Measurements from ENCODE around the gene UNC13D. TPM values are rescaled to one million over a fixed set of nuclear protein-coding genes. Genes with fewer than 3 reads are reported as not detected.

Gene UNC13D
- polyA plus RNA-seq, 3 donors: 28.4 to 111 (median 53.3) TPM

DNA sequence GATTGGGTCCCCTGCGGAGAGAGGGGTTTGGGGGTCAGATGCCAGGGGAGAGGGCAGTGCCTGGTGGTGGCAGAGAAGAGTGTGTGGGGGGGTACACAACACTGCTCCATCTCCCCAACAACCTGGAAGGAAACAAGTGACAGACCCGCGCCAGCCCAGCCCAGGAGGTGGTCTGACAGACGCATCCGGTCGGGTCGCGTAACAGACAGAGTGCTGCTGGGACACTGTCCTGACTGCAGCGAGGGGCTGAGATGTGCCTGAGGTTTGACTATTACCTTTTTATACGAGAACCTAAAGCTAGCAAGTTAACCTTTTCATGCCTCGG, 16.2 kb downstream of the UNC13D start:
- peaks cover 18% of the 10 kb centered on the region for H3K4me1 Mint-ChIP-seq
- DNase-seq: no peak
- H3K4me1 ChIP-seq (ENCODE audit: control insufficient read depth in 1 of 2, insufficient read depth in 2 of 2, low read length in 2 of 2): peaks cover 10 to 16% of the 10 kb centered on the region in 2 donors
- peak overlapping the region in 3 of 7 donors; percentile 27 to 77 (median 32) for H3K27ac Mint-ChIP-seq
- no peaks in the 10 kb centered on the region for H3K27me3 Mint-ChIP-seq (ENCODE audit: low read depth in 3 of 3)
- WGBS (ENCODE audit: insufficient coverage): 56% methylated on average over 8 of the region's 11 CpGs
- H2AFZ ChIP-seq (ENCODE audit: insufficient read depth, low read depth, low read length, poor library complexity, severe bottlenecking): no peak overlapping the region
- H3K36me3 ChIP-seq (replicated peaks in 1 of 2; ENCODE audit: control insufficient read depth in 1 of 2, insufficient read depth in 2 of 2, low read length in 2 of 2): peaks cover 51 to 85% of the 10 kb centered on the region in 2 donors
- TF ChIP-seq, protein P1, sequence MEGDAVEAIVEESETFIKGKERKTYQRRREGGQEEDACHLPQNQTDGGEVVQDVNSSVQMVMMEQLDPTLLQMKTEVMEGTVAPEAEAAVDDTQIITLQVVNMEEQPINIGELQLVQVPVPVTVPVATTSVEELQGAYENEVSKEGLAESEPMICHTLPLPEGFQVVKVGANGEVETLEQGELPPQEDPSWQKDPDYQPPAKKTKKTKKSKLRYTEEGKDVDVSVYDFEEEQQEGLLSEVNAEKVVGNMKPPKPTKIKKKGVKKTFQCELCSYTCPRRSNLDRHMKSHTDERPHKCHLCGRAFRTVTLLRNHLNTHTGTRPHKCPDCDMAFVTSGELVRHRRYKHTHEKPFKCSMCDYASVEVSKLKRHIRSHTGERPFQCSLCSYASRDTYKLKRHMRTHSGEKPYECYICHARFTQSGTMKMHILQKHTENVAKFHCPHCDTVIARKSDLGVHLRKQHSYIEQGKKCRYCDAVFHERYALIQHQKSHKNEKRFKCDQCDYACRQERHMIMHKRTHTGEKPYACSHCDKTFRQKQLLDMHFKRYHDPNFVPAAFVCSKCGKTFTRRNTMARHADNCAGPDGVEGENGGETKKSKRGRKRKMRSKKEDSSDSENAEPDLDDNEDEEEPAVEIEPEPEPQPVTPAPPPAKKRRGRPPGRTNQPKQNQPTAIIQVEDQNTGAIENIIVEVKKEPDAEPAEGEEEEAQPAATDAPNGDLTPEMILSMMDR (IDR thresholded peaks at IDR 0.05): no peak
- peaks cover 42 to 68% of the 10 kb centered on the region in 2 donors for H3K36me3 Mint-ChIP-seq
- intact Hi-C loops (cut with micrococcal nuclease): loop anchor here in 1 of 2 donors (5.0 kb wide), 1 partner anchor 36 kb away; no protein-coding TSS in a partner anchor
- no peak overlapping the region for H3K27ac ChIP-seq (ENCODE audit: low read depth in 1 of 2, low read length in 2 of 2)
- H3K9me3 ChIP-seq (replicated peaks in 1 of 2; ENCODE audit: control insufficient read depth in 1 of 2, insufficient read depth in 1 of 2, low read length in 2 of 2): no peaks in the 10 kb centered on the region
- H4K20me1 ChIP-seq (ENCODE audit: insufficient read depth, low read length): peaks cover 60% of the 10 kb centered on the region
- no peaks in the 10 kb centered on the region for H3K79me2 ChIP-seq (ENCODE audit: insufficient read depth, low read length)
- no peak overlapping the region for H3K4me2 ChIP-seq (replicated peaks; ENCODE audit: extremely low read depth, low read length, poor library complexity, severe bottlenecking)
- H3K4me3 ChIP-seq (replicated peaks in 1 of 3; ENCODE audit: low read depth in 2 of 3, low read length in 3 of 3): no peak overlapping the region
- H3K4me3 Mint-ChIP-seq: no peak overlapping the region
- H3K9me3 Mint-ChIP-seq: no peaks in the 10 kb centered on the region
- H3K27me3 ChIP-seq (ENCODE audit: control insufficient read depth in 2 of 2, insufficient read depth in 2 of 2, low read length in 2 of 2): no peaks in the 10 kb centered on the region
- H3K9ac ChIP-seq (ENCODE audit: insufficient read depth, low read length, poor library complexity, severe bottlenecking): no peak overlapping the region

GRCh38 chr17:75827308-75828075, 16.7 kb downstream of the UNC13D start:
- Mint-ChIP-seq H3K27ac (peak overlapping the region in 3 of 7 donors; percentile 32 to 77 (median 33)), H3K4me1 (peaks cover 14% of the 10 kb centered on the region), H3K4me3 (peak overlapping the region in 1 of 2 donors; percentile 39), H3K9me3 (no peaks in the 10 kb centered on the region), H3K36me3 (peaks cover 41 to 69% of the 10 kb centered on the region in 2 donors), H3K27me3 (ENCODE audit: low read depth in 3 of 3) (no peaks in the 10 kb centered on the region)
- peaks cover 54% of the 10 kb centered on the region for H4K20me1 ChIP-seq (ENCODE audit: insufficient read depth, low read length)
- H3K9ac ChIP-seq (ENCODE audit: insufficient read depth, low read length, poor library complexity, severe bottlenecking): no peak overlapping the region
- H3K4me2 ChIP-seq (replicated peaks; ENCODE audit: extremely low read depth, low read length, poor library complexity, severe bottlenecking): no peak overlapping the region
- peak overlapping the region in 1 of 2 donors; percentile 41 for H3K27ac ChIP-seq (ENCODE audit: low read depth in 1 of 2, low read length in 2 of 2)
- no peak overlapping the region for H3K4me3 ChIP-seq (replicated peaks in 1 of 3; ENCODE audit: low read depth in 2 of 3, low read length in 3 of 3)
- no peaks in the 10 kb centered on the region for H3K9me3 ChIP-seq (replicated peaks in 1 of 2; ENCODE audit: control insufficient read depth in 1 of 2, insufficient read depth in 1 of 2, low read length in 2 of 2)
- TF ChIP-seq, protein P1 (IDR thresholded peaks at IDR 0.05): peak; percentile 78
- no peaks in the 10 kb centered on the region for H3K27me3 ChIP-seq (ENCODE audit: control insufficient read depth in 2 of 2, insufficient read depth in 2 of 2, low read length in 2 of 2)
- H3K4me1 ChIP-seq (ENCODE audit: control insufficient read depth in 1 of 2, insufficient read depth in 2 of 2, low read length in 2 of 2): peaks cover 5 to 10% of the 10 kb centered on the region in 2 donors
- no peaks in the 10 kb centered on the region for H3K79me2 ChIP-seq (ENCODE audit: insufficient read depth, low read length)
- 36% methylated on average over 18 of the region's 21 CpGs for WGBS (ENCODE audit: insufficient coverage)
- intact Hi-C loops (cut with micrococcal nuclease): loop anchor here in 1 of 2 donors (5.0 kb wide), 1 partner anchor 35 kb away; no protein-coding TSS in a partner anchor
- DNase-seq: peak; percentile 19 to 43 (median 42)
- no peak overlapping the region for H2AFZ ChIP-seq (ENCODE audit: insufficient read depth, low read depth, low read length, poor library complexity, severe bottlenecking)
- H3K36me3 ChIP-seq (replicated peaks in 1 of 2; ENCODE audit: control insufficient read depth in 1 of 2, insufficient read depth in 2 of 2, low read length in 2 of 2): peaks cover 50 to 80% of the 10 kb centered on the region in 2 donors
